ENCODE results near the gene VPS51.

GRCh38 chr11:65103476-65103875 is 7.5 kb downstream of the VPS51 start:
- TF ChIP-seq CEBPB (IDR thresholded peaks at IDR 0.05; ENCODE audit: low read depth, low read length) = no peak
- TF ChIP-seq, protein P1, sequence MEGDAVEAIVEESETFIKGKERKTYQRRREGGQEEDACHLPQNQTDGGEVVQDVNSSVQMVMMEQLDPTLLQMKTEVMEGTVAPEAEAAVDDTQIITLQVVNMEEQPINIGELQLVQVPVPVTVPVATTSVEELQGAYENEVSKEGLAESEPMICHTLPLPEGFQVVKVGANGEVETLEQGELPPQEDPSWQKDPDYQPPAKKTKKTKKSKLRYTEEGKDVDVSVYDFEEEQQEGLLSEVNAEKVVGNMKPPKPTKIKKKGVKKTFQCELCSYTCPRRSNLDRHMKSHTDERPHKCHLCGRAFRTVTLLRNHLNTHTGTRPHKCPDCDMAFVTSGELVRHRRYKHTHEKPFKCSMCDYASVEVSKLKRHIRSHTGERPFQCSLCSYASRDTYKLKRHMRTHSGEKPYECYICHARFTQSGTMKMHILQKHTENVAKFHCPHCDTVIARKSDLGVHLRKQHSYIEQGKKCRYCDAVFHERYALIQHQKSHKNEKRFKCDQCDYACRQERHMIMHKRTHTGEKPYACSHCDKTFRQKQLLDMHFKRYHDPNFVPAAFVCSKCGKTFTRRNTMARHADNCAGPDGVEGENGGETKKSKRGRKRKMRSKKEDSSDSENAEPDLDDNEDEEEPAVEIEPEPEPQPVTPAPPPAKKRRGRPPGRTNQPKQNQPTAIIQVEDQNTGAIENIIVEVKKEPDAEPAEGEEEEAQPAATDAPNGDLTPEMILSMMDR (conservative IDR thresholded peaks at IDR 0.05; ENCODE audit: low read depth, low read length) = no peak
- no peak for TF ChIP-seq ELK1 (IDR thresholded peaks at IDR 0.05; ENCODE audit: borderline replicate concordance, low read depth, low read length)

All from IMR-90 (cell line).